Measurements from ENCODE around the gene MFF. TPM values are rescaled to one million over a fixed set of nuclear protein-coding genes. Genes with fewer than 3 reads are reported as not detected.

The MFF gene
- total and polyA plus RNA-seq, 2 of the 8 experiments (the other 6 are each of a cell fraction or from before 2014, with no cell fraction given): 36.2 to 86.8 TPM

DNA sequence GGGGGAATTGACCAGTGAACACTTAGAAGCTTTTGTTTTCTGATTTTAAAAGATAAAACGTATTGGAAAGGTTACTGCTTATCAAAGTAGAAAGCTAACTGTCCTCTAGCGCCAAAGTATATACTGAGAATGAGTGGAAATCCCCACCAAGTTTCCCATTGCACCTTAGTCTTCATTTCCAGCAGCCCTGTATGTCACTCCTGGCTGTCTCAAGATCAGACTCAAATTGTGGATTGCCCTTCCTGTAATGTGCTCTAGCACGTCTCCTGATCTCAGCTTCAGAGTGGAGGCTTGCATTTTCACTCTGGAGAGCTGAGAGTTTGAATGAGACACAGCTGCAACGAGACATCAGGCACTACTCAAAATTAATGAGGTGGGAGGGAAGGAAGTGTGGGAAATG, 26.6 kb downstream of the MFF start:
- no peak overlapping the region for H3K4me2 ChIP-seq (ENCODE audit: insufficient read depth in 1 of 2, low read depth in 2 of 2, low read length in 2 of 2)
- no peak overlapping the region for H2BK12ac ChIP-seq (ENCODE audit: low read depth, low read length)
- TF ChIP-seq, protein P1, sequence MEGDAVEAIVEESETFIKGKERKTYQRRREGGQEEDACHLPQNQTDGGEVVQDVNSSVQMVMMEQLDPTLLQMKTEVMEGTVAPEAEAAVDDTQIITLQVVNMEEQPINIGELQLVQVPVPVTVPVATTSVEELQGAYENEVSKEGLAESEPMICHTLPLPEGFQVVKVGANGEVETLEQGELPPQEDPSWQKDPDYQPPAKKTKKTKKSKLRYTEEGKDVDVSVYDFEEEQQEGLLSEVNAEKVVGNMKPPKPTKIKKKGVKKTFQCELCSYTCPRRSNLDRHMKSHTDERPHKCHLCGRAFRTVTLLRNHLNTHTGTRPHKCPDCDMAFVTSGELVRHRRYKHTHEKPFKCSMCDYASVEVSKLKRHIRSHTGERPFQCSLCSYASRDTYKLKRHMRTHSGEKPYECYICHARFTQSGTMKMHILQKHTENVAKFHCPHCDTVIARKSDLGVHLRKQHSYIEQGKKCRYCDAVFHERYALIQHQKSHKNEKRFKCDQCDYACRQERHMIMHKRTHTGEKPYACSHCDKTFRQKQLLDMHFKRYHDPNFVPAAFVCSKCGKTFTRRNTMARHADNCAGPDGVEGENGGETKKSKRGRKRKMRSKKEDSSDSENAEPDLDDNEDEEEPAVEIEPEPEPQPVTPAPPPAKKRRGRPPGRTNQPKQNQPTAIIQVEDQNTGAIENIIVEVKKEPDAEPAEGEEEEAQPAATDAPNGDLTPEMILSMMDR (IDR thresholded peaks at IDR 0.05; ENCODE audit: control extremely low read depth in 1 of 3, insufficient read depth in 1 of 3, low read depth in 1 of 3, low read length in 3 of 3): no peak
- TF ChIP-seq CREB1 (IDR thresholded peaks at IDR 0.05): no peak
- no peak overlapping the region for H3K9ac ChIP-seq (replicated peaks in 1 of 4; ENCODE audit: extremely low read depth in 1 of 4, low read depth in 3 of 4, low read length in 3 of 4)
- H3K23ac ChIP-seq (ENCODE audit: insufficient read length): no peak overlapping the region
- no peak overlapping the region for H4K5ac ChIP-seq (ENCODE audit: insufficient read length, low read depth, low read length)
- no peak for FAIRE-seq
- H3K79me2 ChIP-seq (ENCODE audit: control insufficient read depth in 1 of 2, insufficient read depth in 2 of 2, low read length in 2 of 2): no peaks in the 10 kb centered on the region
- no peaks in the 10 kb centered on the region for H3K23me2 ChIP-seq (ENCODE audit: low read depth, low read length)
- no peak overlapping the region for H2AFZ ChIP-seq (ENCODE audit: low read length)
- CTCF ChIA-PET (ENCODE audit: partially characterized antibody): interaction anchor here (1.1 to 1.2 kb wide), 2 partner anchors 11 to 13 kb away, joined by 4 read pairs; no protein-coding TSS in a partner anchor
- no peak overlapping the region for H3K14ac ChIP-seq (ENCODE audit: insufficient read length)
- no peak overlapping the region for H4K8ac ChIP-seq (ENCODE audit: extremely low read depth, insufficient read depth, low read length)
- H2BK15ac ChIP-seq (ENCODE audit: low read length): no peak overlapping the region
- no peaks in the 10 kb centered on the region for H3K27me3 ChIP-seq (replicated peaks in 1 of 4; ENCODE audit: control insufficient read depth in 3 of 4, extremely low read depth in 1 of 4, insufficient read depth in 3 of 4, low read length in 3 of 4)
- no peaks in the 10 kb centered on the region; a peak in 1 of 7 replicates for H3K4me1 ChIP-seq (replicated peaks in 1 of 4; ENCODE audit: control insufficient read depth in 3 of 4, insufficient read depth in 4 of 4, low read length in 3 of 4)
- H3K18ac ChIP-seq (ENCODE audit: extremely low read depth, low read length): no peak overlapping the region
- H2BK5ac ChIP-seq (ENCODE audit: low read depth, low read length): no peak overlapping the region
- no peak overlapping the region for H2BK120ac ChIP-seq (replicated peaks; ENCODE audit: low read depth, low read length)
- no peaks in the 10 kb centered on the region for H3K79me1 ChIP-seq (ENCODE audit: low read depth, low read length)
- H4K91ac ChIP-seq (replicated peaks; ENCODE audit: insufficient read length, low read length): no peak overlapping the region
- no peak overlapping the region for H3K4me3 ChIP-seq (ENCODE audit: extremely low read depth in 1 of 4, insufficient read depth in 2 of 4, low read depth in 3 of 4, low read length in 4 of 4)
- no peak overlapping the region for H2BK20ac ChIP-seq (ENCODE audit: low read length)
- DNase-seq (ENCODE audit: low read depth in 1 of 2, low spot score in 2 of 2): no peak
- H3K4ac ChIP-seq (replicated peaks; ENCODE audit: insufficient read length, low read depth, low read length): no peak overlapping the region
- POLR2A ChIA-PET (ENCODE audit: partially characterized antibody): no interaction called here
- no peaks in the 10 kb centered on the region for H4K20me1 ChIP-seq (replicated peaks in 1 of 2; ENCODE audit: control insufficient read depth in 1 of 2, insufficient read depth in 2 of 2, low read length in 2 of 2)
- H3K27ac ChIP-seq (ENCODE audit: low read depth, low read length): no peak overlapping the region
- no peaks in the 10 kb centered on the region for H3K9me3 ChIP-seq (ENCODE audit: insufficient read depth in 2 of 2, low read depth in 1 of 2, low read length in 1 of 2)
- peaks cover 5 to 28% (median 10%) of the 10 kb centered on the region in 4 experiments; a peak in 7 of 8 replicates for H3K36me3 ChIP-seq (ENCODE audit: control insufficient read depth in 2 of 4, insufficient read depth in 4 of 4, low read length in 3 of 4)
- H3K56ac ChIP-seq (replicated peaks; ENCODE audit: insufficient read length, low read depth, low read length): no peak overlapping the region
- WGBS, 2 experiments (ENCODE audit: extremely low coverage in 1 of 2, insufficient coverage in 1 of 2, insufficient read length in 1 of 2, insufficient replicate concordance in 2 of 2, low coverage in 1 of 2, low lambda C conversion rate in 2 of 2, missing lambda C conversion rate in 1 of 2): 87% methylated on average over 4 of the region's 4 CpGs; no CpG with 5 or more reads in 1 of the 2 experiments
- no peak overlapping the region for H2AK5ac ChIP-seq (ENCODE audit: low read depth, low read length)

All from H1 (cell line).